ENCODE results near the gene IGSF8.

IGSF8 gene

DNA sequence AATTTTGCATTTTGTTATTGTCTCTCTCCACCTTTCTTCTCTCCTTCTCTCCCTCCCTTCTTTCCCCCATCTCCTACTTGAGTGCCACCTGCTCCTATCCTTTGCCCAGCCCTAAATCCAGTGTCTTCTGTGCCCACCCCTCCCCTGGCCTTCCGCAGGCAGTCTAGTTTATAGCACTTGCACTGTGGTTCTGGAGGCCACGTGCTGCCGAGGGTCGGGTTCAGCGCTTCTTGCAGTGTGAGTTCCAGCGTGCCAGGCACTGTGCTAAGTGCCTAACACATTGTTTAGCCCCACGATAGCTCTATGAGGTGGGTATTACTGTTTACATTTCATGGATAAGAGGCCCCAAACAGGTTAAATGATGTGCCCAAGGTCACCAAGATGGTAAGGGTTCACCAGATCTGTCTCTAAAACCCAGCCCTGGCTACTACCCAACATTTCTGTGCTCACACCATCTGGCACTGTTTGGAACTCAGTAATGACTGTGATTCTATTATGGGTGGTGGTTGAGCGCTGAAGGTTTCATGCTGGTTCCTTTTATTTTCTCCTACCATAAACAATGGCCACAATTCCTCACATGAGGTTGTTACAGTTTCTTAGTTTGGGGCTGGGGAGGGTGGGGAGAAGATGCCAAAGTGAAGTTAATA is 38.9 kb upstream of the IGSF8 start:
- no peak overlapping the region for H3K4me3 ChIP-seq (ENCODE audit: control insufficient read depth, low read depth, low read length)
- DNase-seq (ENCODE audit: low read depth) = no peak
- TF ChIP-seq, protein P1, sequence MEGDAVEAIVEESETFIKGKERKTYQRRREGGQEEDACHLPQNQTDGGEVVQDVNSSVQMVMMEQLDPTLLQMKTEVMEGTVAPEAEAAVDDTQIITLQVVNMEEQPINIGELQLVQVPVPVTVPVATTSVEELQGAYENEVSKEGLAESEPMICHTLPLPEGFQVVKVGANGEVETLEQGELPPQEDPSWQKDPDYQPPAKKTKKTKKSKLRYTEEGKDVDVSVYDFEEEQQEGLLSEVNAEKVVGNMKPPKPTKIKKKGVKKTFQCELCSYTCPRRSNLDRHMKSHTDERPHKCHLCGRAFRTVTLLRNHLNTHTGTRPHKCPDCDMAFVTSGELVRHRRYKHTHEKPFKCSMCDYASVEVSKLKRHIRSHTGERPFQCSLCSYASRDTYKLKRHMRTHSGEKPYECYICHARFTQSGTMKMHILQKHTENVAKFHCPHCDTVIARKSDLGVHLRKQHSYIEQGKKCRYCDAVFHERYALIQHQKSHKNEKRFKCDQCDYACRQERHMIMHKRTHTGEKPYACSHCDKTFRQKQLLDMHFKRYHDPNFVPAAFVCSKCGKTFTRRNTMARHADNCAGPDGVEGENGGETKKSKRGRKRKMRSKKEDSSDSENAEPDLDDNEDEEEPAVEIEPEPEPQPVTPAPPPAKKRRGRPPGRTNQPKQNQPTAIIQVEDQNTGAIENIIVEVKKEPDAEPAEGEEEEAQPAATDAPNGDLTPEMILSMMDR (conservative IDR thresholded peaks at IDR 0.05; ENCODE audit: control insufficient read depth, insufficient read depth, low read depth, low read length) = no peak

DNA sequence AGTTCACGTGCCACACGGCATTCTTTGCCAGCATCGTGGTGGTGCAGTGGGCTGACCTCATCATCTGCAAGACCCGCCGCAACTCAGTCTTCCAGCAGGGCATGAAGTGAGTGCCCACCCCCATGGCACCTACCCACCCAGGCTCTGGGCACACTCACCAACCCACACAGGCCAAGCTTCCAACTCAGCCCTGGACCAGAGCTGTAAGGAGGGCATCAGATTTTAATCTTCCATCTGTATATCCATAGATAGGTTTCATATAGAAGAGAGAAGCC is 38.4 kb upstream of the IGSF8 start:
- no peak overlapping the region for H3K4me3 ChIP-seq (ENCODE audit: control insufficient read depth, low read depth, low read length)
- TF ChIP-seq, protein P1 (conservative IDR thresholded peaks at IDR 0.05; ENCODE audit: control insufficient read depth, insufficient read depth, low read depth, low read length) = no peak
- no peak for DNase-seq (ENCODE audit: low read depth)

DNA sequence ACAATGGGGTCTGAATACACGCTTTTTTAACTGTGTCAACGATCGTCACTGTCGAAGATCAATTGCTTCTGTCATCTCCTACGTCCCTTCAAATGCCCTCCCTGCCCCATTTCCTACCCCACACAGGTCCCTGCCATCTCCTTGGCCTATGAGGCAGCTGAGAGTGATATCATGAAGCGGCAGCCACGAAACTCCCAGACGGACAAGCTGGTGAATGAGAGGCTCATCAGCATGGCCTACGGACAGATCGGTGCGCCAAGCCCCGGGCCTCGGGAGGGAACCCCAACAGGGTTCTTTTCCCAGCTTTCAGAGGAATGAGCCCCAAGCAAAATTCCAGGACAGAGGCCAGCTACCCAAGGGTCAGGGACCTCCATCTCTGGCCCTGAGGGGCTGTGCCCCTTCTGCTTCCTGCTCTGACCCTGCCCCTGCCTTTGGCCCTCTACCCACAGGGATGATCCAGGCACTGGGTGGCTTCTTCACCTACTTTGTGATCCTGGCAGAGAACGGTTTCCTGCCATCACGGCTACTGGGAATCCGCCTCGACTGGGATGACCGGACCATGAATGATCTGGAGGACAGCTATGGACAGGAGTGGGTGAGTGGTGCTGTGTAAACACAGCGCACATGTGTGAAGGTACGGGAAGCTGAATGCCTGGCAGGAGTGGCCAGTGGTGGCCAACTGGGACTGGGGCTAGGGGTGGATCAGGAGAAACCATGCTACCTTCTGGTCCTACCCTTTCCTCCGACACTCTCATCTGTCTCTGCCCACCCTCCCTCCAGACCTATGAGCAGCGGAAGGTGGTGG is 37.9 kb upstream of the IGSF8 start:
- DNase-seq (ENCODE audit: low read depth) = no peak
- TF ChIP-seq, protein P1 (conservative IDR thresholded peaks at IDR 0.05; ENCODE audit: control insufficient read depth, insufficient read depth, low read depth, low read length) = no peak

DNA sequence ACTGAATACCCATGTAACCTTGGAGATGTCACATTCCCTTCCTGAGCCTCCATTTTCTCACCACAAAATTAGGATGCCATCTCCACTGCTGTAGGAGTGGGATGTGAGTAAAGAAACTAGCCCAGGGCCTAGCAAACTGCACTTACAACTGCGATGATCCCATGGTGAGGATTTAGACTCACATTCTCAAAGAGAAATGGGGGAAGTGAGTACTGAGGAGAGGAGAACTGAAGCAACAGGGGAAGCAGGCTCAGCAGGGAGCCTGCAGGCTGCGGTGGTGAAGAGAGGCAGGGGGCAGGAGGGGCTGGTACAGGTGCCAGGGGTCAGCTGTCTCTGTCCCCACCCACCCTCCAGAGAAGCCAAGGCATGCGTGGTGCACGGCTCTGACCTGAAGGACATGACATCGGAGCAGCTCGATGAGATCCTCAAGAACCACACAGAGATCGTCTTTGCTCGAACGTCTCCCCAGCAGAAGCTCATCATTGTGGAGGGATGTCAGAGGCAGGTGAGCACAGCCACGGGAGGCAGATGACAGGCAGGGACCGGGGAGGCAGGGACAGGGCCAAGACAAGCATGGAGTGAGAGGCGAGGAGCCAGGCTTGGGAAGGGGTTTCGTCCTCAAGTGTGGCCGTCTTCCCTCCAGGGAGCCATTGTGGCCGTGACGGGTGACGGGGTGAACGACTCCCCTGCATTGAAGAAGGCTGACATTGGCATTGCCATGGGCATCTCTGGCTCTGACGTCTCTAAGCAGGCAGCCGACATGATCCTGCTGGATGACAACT is 36.6 kb upstream of the IGSF8 start:
- H3K4me3 ChIP-seq (ENCODE audit: control insufficient read depth, low read depth, low read length) = no peak overlapping the region
- TF ChIP-seq, protein P1 (conservative IDR thresholded peaks at IDR 0.05; ENCODE audit: control insufficient read depth, insufficient read depth, low read depth, low read length) = no peak
- no peak for DNase-seq (ENCODE audit: low read depth)

More for the DNA sequence above, 37.9 kb upstream of the IGSF8 start:
- no peak overlapping the region for H3K4me3 ChIP-seq (ENCODE audit: control insufficient read depth, low read depth, low read length)

DNA sequence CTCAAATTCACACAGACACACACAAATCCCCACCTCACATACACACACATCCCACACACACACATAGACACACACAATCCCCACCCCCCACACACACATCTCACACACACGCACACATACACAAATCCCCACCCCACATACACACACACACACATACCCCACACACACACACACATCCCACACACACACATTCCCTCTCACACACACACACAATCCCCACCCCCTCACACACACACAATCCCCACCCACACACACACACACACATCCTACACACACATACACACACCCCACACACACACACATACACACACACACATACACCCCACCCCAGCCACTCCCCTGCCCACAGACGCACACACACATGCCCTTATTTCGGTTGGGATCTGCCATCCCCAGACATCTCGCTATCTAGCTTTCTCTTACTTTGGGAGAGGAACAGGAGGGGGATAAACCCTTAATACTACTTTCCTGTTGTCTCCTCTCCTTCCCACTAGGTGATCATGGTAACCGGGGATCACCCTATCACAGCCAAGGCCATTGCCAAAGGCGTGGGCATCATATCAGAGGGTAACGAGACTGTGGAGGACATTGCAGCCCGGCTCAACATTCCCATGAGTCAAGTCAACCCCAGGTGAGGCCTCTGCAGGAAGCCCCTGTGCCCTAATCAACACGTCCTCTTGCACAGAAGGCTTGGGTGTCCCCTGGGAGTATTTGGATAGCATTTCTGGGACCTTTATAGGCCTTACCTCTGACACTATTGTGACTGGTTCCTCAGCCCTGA is 35.8 kb upstream of the IGSF8 start:
- DNase-seq (ENCODE audit: low read depth) = no peak
- TF ChIP-seq, protein P1 (conservative IDR thresholded peaks at IDR 0.05; ENCODE audit: control insufficient read depth, insufficient read depth, low read depth, low read length) = no peak
- H3K4me3 ChIP-seq (ENCODE audit: control insufficient read depth, low read depth, low read length) = no peak overlapping the region
